ENCODE results near the gene BOLA2B.

Gene BOLA2B

DNA sequence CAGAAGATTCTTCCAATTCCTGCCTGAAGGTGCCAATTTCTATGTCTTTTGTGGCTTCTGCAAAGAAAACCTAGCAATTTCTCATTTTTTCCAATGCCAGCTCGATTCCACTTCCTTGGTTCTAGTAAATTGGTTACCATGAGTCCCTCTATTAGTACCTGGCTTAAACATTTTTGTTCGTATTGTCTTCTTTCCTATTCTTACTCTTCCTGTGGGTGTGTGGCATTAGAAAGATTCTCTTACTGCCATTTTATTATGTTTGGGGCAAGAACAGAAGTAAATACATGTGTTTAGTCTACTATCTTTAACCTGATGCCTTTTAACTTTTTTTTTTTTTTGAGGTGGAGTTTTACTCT lies 50.1 kb downstream of the BOLA2B start:
- no peak for DNase-seq (ENCODE audit: low read depth in 2 of 2)
